ENCODE results near the gene OR2T8.
"Not testable (repeated sequence)": the region's sequence is repeated elsewhere in the genome, so short reads cannot be mapped to it uniquely, and the experiment has no call there.

OR2T8 gene

DNA sequence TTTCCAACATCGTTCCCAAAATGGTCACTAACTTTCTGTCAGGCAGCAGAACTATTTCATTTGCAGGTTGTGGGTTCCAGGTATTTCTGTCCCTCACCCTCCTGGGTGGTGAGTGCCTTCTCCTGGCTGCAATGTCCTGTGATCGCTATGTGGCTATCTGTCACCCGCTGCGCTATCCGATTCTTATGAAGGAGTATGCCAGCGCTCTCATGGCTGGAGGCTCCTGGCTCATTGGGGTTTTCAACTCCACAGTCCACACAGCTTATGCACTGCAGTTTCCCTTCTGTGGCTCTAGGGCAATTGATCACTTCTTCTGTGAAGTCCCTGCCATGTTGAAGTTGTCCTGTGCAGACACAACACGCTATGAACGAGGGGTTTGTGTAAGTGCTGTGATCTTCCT, 13.9 kb downstream of the OR2T8 start:
- TF ChIP-seq, protein P1, sequence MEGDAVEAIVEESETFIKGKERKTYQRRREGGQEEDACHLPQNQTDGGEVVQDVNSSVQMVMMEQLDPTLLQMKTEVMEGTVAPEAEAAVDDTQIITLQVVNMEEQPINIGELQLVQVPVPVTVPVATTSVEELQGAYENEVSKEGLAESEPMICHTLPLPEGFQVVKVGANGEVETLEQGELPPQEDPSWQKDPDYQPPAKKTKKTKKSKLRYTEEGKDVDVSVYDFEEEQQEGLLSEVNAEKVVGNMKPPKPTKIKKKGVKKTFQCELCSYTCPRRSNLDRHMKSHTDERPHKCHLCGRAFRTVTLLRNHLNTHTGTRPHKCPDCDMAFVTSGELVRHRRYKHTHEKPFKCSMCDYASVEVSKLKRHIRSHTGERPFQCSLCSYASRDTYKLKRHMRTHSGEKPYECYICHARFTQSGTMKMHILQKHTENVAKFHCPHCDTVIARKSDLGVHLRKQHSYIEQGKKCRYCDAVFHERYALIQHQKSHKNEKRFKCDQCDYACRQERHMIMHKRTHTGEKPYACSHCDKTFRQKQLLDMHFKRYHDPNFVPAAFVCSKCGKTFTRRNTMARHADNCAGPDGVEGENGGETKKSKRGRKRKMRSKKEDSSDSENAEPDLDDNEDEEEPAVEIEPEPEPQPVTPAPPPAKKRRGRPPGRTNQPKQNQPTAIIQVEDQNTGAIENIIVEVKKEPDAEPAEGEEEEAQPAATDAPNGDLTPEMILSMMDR (IDR thresholded peaks at IDR 0.05; ENCODE audit: low read depth, low read length): no peak
- no peak overlapping the region for H3K4me3 ChIP-seq (ENCODE audit: low read depth, low read length)

DNA sequence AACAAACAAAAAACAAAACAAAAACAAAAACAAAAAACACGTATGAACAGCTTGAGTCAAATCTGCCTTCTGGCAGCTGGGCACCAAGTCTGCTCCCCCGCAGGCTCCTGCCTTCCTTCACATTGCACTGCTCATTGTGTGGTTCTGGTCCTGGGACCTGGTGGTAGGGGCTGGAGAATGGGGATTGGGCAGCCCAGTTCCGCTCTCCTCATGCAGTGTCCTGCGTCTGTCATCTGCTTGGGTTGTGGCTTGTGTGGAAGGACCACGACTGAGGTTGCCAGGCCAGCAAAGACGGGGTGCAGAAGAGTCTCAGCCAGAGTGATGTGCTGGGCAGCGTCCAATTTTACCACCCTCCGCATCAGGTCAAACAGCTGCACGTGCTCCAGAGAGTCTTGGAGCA, 15.7 kb downstream of the OR2T8 start:
- no peak overlapping the region for H3K4me3 ChIP-seq (ENCODE audit: low read depth, low read length)
- TF ChIP-seq, protein P1 (IDR thresholded peaks at IDR 0.05; ENCODE audit: low read depth, low read length): no peak

DNA sequence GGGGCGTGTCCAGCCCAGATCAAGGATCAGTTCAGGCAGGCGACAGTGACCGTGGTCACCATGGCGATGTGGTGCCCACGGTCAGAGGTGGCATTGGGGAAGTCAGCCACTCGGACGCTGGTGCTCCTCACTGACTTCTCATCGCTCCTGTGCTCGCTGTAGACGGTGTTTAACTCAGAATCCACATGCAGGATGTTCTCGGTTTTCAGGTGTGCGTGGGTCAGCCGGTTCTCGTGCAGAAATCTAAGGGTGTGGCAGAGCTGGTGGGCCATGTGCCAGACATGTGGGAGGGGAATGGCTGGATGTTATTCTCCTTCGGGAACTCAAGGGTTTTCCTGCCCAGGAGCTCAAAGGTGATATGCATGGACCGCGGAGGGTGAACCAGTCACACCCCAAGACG, 16.4 kb downstream of the OR2T8 start:
- TF ChIP-seq, protein P1 (IDR thresholded peaks at IDR 0.05; ENCODE audit: low read depth, low read length): no peak
- H3K4me3 ChIP-seq (ENCODE audit: low read depth, low read length): no peak overlapping the region

DNA sequence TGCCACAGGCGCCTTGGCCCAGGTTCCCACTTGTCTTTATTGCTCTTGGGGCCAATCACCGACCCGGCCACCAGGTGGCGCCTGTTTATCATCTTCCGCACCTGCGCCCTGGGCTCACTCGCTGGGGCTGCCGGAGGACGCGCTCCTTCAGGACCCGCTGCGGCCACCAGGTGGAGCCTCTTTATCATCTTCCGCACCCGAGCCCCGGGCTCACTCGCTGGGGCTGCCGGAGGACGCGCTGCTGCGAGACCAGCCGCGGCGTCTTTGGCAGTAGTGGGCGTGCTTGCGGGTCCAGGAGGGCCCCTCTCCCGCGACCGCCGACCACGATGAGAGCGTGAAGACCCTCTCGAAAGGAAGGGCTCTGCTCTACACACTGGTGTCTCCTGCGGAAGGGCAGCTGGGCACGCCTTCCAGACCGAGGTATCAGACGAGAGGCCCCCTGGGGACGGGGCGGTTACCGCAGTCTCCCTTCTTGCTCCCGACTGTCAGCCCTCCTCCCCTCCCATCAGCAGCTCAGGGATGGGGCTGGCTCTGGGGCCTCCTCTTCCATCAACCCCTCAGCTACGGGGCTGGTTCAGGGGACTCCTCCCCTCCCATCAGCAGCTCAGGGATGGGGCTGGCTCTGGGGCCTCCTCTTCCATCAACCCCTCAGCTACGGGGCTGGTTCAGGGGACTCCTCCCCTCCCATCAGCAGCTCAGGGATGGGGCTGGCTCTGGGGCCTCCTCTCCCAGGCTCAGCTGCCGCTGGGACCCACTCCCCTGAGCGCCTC, 17.1 kb downstream of the OR2T8 start:
- TF ChIP-seq, protein P1 (IDR thresholded peaks at IDR 0.05; ENCODE audit: low read depth, low read length): 0 out of 2 replicates have a peak, but pooled peaks have one; percentile 10
- H3K4me3 ChIP-seq (ENCODE audit: low read depth, low read length): not testable (repeated sequence)

DNA sequence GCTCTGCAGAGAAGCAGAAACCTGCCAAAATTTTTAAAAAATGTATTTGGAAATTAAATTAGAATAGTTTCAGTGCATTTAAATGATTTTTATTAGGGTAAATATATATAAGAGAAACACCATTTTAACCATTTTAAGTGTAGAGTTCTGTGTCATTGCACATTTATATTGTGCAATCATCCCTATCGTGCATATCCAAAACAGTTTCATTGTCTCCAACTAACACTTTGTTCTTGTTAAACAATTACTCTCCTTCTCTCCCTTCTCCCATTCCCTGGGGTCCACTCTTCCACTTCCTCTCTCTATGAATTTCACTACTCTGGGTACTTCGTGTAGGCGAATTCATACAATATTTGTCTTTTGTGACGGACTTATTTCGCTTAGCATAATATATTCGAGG, 22.6 kb downstream of the OR2T8 start:
- H3K4me3 ChIP-seq (ENCODE audit: low read depth, low read length): no peak overlapping the region
- TF ChIP-seq, protein P1 (IDR thresholded peaks at IDR 0.05; ENCODE audit: low read depth, low read length): no peak

DNA sequence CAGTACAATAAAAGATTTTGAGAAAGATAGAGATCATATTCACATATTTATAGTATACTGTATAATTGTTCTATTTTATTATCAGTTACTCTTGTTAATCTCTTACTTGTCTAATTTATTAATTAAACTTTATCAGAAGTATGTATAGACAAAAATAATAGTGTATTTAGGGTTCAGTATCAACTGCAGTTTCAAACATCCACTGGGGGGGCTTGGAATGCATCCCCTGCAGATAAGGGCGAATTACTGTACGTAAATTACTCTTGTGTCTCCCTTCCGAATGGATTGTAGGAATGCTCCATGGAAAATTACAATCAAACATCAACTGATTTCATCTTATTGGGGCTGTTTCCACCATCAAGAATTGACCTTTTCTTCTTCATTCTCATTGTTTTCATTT, 28.5 kb downstream of the OR2T8 start, which contains the start of gene OR2L8:
TSS of gene OR2L8 (plus strand) at position 301 of the 400 bp plus-strand sequence. CDS start at position 301, 0 bp downstream.
- H3K4me3 ChIP-seq (ENCODE audit: low read depth, low read length): no peak within 1 kb of the TSS
- TF ChIP-seq, protein P1 (IDR thresholded peaks at IDR 0.05; ENCODE audit: low read depth, low read length): no peak

DNA sequence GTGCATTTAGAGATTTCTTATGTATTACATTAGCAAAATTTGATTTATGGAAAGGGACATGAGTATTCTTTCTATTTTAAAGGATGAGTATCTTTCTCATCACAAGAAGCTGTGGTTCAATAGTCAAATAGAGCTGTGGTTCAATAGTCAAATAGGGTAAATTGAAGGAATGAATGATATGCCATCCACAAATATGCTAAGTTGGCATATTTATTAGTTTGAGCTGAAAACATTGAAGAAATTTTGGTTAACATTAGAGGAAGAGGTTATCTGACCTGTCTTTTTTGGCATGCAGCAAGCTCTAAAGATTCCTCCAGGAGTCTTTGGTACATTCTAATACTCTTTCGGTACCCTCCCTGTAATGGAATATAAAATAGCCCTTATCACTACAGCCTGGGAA, 33.4 kb downstream of the OR2T8 start:
- H3K4me3 ChIP-seq (ENCODE audit: low read depth, low read length): no peak overlapping the region
- TF ChIP-seq, protein P1 (IDR thresholded peaks at IDR 0.05; ENCODE audit: low read depth, low read length): no peak

Measured in WI38 (cell line).